Uterus (tissue), 4 donors: ENCODE results near the gene NR2F1. TPM values are rescaled to one million over a fixed set of nuclear protein-coding genes. Genes with fewer than 3 reads are reported as not detected.
A peak's percentile ranks its signal among the peaks of the same experiment; 100 is the strongest.
"Not testable (repeated sequence)": the region's sequence is repeated elsewhere in the genome, so short reads cannot be mapped to it uniquely, and the experiment has no call there.

Experiments
- DNase-seq, 2 donors: peaks; one replicate each; pipeline ENCODE4 v3.0.0-alpha.2; 2019 to 2020
- H3K27ac ChIP-seq, 2 donors: fragments of 200-600 bp; sonication (generic); 1 replicate in 1 of 2; 2 replicates in 1 of 2; pipeline ENCODE4 v1.5.1; 2016 to 2018
- H3K27me3 ChIP-seq, 2 donors: fragments of 200-600 bp; sonication (generic); one replicate each; pipeline ENCODE4 v1.5.1; 2018 to 2019; ENCODE audit warnings: control low read depth in 1 of 2
- H3K36me3 ChIP-seq, 2 donors: fragments of 200-600 bp; sonication (generic); one replicate each; pipeline ENCODE4 v1.5.1; 2019; ENCODE audit warnings: control low read depth in 1 of 2
- H3K4me1 ChIP-seq, 2 donors: fragments of 200-600 bp; sonication (generic); one replicate each; pipeline ENCODE4 v1.5.1; 2018 to 2019; ENCODE audit warnings: control low read depth in 1 of 2
- H3K4me3 ChIP-seq, 2 donors: fragments of 200-600 bp; sonication (generic); 1 replicate in 1 of 2; 2 replicates in 1 of 2; pipeline ENCODE4 v1.5.1; 2018 to 2019; ENCODE audit warnings: mild to moderate bottlenecking in 1 of 2
- H3K9me3 ChIP-seq, 2 donors: fragments of 200-600 bp; sonication (generic); one replicate each; pipeline ENCODE4 v1.5.1; 2019; ENCODE audit warnings: control low read depth in 1 of 2
- CTCF ChIP-seq, 4 experiments: fragments of 200-600 bp in 2 of 4; fragments of 450-650 bp in 2 of 4; sonication (generic) in 2 of 4; IDR thresholded peaks; one replicate each; pipeline ENCODE4 v1.5.1; 2016 to 2019; ENCODE audit warnings: antibody characterized with exemption in 4 of 4, mild to moderate bottlenecking in 2 of 4, moderate library complexity in 1 of 4
- POLR2A ChIP-seq, 2 donors: fragments of 450-650 bp; IDR thresholded peaks; one replicate each; pipeline ENCODE4 v1.6.1; 2016; ENCODE audit warnings: antibody characterized with exemption in 2 of 2, mild to moderate bottlenecking in 1 of 2, moderate library complexity in 1 of 2
- intact Hi-C: fragments of 100-400 bp; cut with DNase I; formaldehyde crosslinking; loops from one replicate; pipeline ENCODE4 v1.15.1; 2023; ENCODE audit warnings: low total_unique reads
- total RNA-seq, 4 donors: library from RNA; depleted of rRNA in 3 of 4; stranded (reverse); fragments of >200 nt in 3 of 4; gene quantifications; one replicate each; pipeline versions ENCODE4 v1.1.0 to v1.2.4, GENCODE V29; 2014 to 2023
- donor health status: DM: yes; HTN: yes; CAD: no.

NR2F1 gene
- 10 to 100 TPM; 26.8 to 55.0 (median 40.6) TPM for total RNA-seq

GRCh38 chr5:93582677-93583438 is at the start of gene NR2F1:
Gene NR2F1, plus strand, starts transcription at chr5:93583222. Its CDS starts 1,802 bp downstream, at chr5:93585024.
- H3K27me3 ChIP-seq: peaks cover 0 to 3% of the 10 kb centered on the region in 2 donors
- no peaks in the 10 kb centered on the region for H3K36me3 ChIP-seq
- DNase-seq: peak; percentile 87 to 95
- H3K9me3 ChIP-seq: no peaks in the 10 kb centered on the region
- no peaks in the 10 kb centered on the region for H3K4me1 ChIP-seq
- intact Hi-C loops: no loop called here
- TF ChIP-seq POLR2A (IDR thresholded peaks at IDR 0.05) (peak in 1 of 2 donors; percentile 40), CTCF (IDR thresholded peaks at IDR 0.05) (peak; percentile 97 to 100 (median 99))
- peak within 1 kb of the TSS; percentile 90 to 92 for H3K27ac ChIP-seq
- H3K4me3 ChIP-seq: peak within 1 kb of the TSS; percentile 61 to 73

GRCh38 chr5:93545872-93546271 is 37.1 kb upstream of the NR2F1 start:
- H3K4me1 ChIP-seq: peaks cover 0 to 4% of the 10 kb centered on the region in 2 donors
- H3K4me3 ChIP-seq: no peak overlapping the region
- no peaks in the 10 kb centered on the region for H3K9me3 ChIP-seq
- H3K27me3 ChIP-seq: no peaks in the 10 kb centered on the region
- intact Hi-C loops: no loop called here
- DNase-seq: no peak
- TF ChIP-seq CTCF (IDR thresholded peaks at IDR 0.05): no peak
- no peak for TF ChIP-seq POLR2A (IDR thresholded peaks at IDR 0.05)
- no peaks in the 10 kb centered on the region for H3K36me3 ChIP-seq
- H3K27ac ChIP-seq: peak overlapping the region; percentile 62

DNA sequence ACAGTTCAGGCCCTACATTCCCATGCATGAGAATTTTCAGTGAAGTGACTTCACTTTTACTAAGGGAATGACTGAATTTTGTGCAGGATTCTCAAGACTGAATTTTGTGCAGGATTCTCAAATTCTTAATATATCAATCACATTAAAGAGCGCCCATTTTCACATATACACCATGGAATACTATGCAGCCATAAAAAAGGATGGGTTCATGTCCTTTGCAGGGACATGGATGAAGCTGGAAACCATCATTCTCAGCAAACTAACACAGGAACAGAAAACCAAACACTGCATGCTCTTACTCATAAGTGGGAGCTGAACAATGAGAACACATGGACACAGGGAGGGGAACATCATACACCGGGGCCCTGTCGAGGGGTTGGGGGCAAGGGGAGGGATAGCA is 33.4 kb upstream of the NR2F1 start:
- DNase-seq, H3K4me3 ChIP-seq, H3K36me3 ChIP-seq, intact Hi-C loops, H3K4me1 ChIP-seq, H3K9me3 ChIP-seq, H3K27me3 ChIP-seq, H3K27ac ChIP-seq: not testable (repeated sequence)

DNA sequence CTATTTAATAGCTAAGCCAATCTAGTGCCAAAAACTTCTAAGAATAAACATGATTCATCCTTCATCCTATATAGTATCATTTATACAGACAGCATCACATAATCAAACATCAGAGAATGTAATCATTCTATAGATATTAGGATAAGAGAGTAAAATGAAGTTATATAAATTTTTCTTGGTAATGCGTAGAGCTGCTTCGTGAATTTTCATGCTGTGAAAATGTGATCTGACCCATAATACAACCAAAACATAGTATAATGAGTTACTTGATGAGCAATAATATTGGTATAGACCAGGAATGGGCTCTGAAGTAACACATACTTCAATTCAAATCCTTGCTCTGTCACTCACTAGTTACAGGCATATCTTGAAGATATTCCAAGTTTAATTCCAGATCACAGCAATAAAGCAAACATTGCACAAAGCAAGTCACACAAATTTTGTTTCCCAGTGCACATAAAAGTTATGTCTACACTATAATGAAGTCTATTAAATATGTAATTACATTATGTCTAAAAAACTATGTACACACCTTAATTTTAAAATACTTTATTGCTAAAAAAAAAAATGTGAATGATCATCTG is 25.9 kb upstream of the NR2F1 start:
- Histone ChIP-seq H3K36me3 (no peaks in the 10 kb centered on the region), H3K27ac (no peak overlapping the region), H3K4me1 (peaks cover 0 to 10% of the 10 kb centered on the region in 2 donors), H3K27me3 (no peaks in the 10 kb centered on the region), H3K9me3 (no peaks in the 10 kb centered on the region), H3K4me3 (no peak overlapping the region)
- intact Hi-C loops: no loop called here
- TF ChIP-seq CTCF (IDR thresholded peaks at IDR 0.05): no peak
- TF ChIP-seq POLR2A (IDR thresholded peaks at IDR 0.05): no peak
- DNase-seq: no peak

- intact Hi-C loops: no loop called here
- Histone ChIP-seq H3K4me3 (no peak overlapping the region), H3K36me3 (no peaks in the 10 kb centered on the region), H3K9me3 (no peaks in the 10 kb centered on the region), H3K4me1 (peaks cover 0 to 4% of the 10 kb centered on the region in 2 donors), H3K27me3 (no peaks in the 10 kb centered on the region), H3K27ac (no peak overlapping the region)
- DNase-seq: no peak
- no peak for TF ChIP-seq POLR2A (IDR thresholded peaks at IDR 0.05)
- TF ChIP-seq CTCF (IDR thresholded peaks at IDR 0.05): no peak
These were observed 16.9 kb upstream of the NR2F1 start for GRCh38 chr5:93566091-93566490.
